Right atrium auricular region (tissue), 2 donors: Measurements from ENCODE around the gene PNRC1. TPM values are rescaled to one million over a fixed set of nuclear protein-coding genes. Genes with fewer than 3 reads are reported as not detected.

Source experiments
- DNase-seq: peaks from one replicate; pipeline ENCODE4 v3.0.0-alpha.2; 2019; ENCODE audit warnings: low spot score
- H3K27ac ChIP-seq, 2 donors: fragments of 200-600 bp; sonication (generic); 1 replicate in 1 of 2; 2 replicates in 1 of 2; pipeline ENCODE4 v1.5.1; 2016 to 2019
- H3K27me3 ChIP-seq, 2 donors: fragments of 200-600 bp; sonication (generic); one replicate each; pipeline versions ENCODE4 v1.5.1 to v1.6.0; 2017 to 2019
- H3K36me3 ChIP-seq: fragments of 200-600 bp; sonication (generic); one replicate; pipeline ENCODE4 v1.5.1; 2016
- H3K4me1 ChIP-seq, 2 donors: fragments of 200-600 bp; sonication (generic); one replicate each; pipeline versions ENCODE4 v1.5.1 to v1.6.0; 2017 to 2019
- H3K4me3 ChIP-seq, 2 donors: fragments of 200-600 bp; sonication (generic); 1 replicate in 1 of 2; 2 replicates in 1 of 2; pipeline ENCODE4 v1.5.1; 2017 to 2019; ENCODE audit warnings: mild to moderate bottlenecking in 1 of 2, moderate library complexity in 1 of 2
- H3K9me3 ChIP-seq, 2 donors: fragments of 200-600 bp; sonication (generic); one replicate each; pipeline ENCODE4 v1.5.1; 2019
- CTCF ChIP-seq, 2 donors: fragments of 200-600 bp; sonication (generic); IDR thresholded peaks; one replicate each; pipeline ENCODE4 v1.5.1; 2019; ENCODE audit warnings: antibody characterized with exemption in 2 of 2
- total RNA-seq, 2 donors: library from RNA; depleted of rRNA; stranded (reverse); fragments of >200 nt; gene quantifications; one replicate each; pipeline ENCODE4 v1.1.0, GENCODE V29; 2016

PNRC1 gene
- total RNA-seq, 2 donors from 2014 or later, result 180 to 201 TPM

GRCh38 chr6:89069536-89070163, 10.9 kb upstream of the PNRC1 start:
- no peaks in the 10 kb centered on the region for H3K9me3 ChIP-seq
- no peak for DNase-seq
- TF ChIP-seq CTCF (IDR thresholded peaks at IDR 0.05), result no peak

DNA sequence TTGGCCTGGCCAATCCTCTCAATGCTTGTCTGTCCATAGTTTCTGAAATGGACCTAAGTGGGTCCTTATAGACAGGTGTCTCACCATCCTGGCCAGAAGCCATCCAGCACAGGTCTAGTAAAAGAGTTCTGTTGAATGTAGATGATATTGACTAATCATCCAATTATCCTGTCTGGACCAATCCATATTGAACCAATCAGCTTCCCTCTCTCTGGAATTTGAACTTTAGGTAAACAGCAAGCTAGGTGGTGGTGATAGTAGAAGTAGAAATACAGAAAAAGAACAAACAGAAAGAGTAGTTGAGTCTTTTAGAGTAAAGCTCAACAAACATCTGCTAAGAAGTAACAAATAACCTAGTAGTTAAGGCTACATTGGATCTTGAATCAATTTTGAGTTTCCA, 9.5 kb upstream of the PNRC1 start:
- no peak overlapping the region for H3K27ac ChIP-seq
- no peaks in the 10 kb centered on the region for H3K9me3 ChIP-seq
- TF ChIP-seq CTCF (IDR thresholded peaks at IDR 0.05), result no peak
- no peak for DNase-seq
- H3K4me3 ChIP-seq, result no peak overlapping the region
- no peaks in the 10 kb centered on the region for H3K27me3 ChIP-seq
- H3K4me1 ChIP-seq, result no peaks in the 10 kb centered on the region
- H3K36me3 ChIP-seq, result no peaks in the 10 kb centered on the region

More at GRCh38 chr6:89069536-89070163, 10.9 kb upstream of the PNRC1 start:
- Histone ChIP-seq H3K27me3 (no peaks in the 10 kb centered on the region), H3K36me3 (no peaks in the 10 kb centered on the region), H3K4me1 (no peaks in the 10 kb centered on the region), H3K4me3 (no peak overlapping the region), H3K27ac (no peak overlapping the region)

- no peaks in the 10 kb centered on the region for H3K4me1 ChIP-seq
- no peaks in the 10 kb centered on the region for H3K27me3 ChIP-seq
- TF ChIP-seq CTCF (IDR thresholded peaks at IDR 0.05), result no peak
- H3K27ac ChIP-seq, result no peak overlapping the region
- H3K9me3 ChIP-seq, result no peaks in the 10 kb centered on the region
- H3K36me3 ChIP-seq, result no peaks in the 10 kb centered on the region
- DNase-seq, result no peak
- no peak overlapping the region for H3K4me3 ChIP-seq
These were observed 7.4 kb upstream of the PNRC1 start for GRCh38 chr6:89073014-89073620.

DNA sequence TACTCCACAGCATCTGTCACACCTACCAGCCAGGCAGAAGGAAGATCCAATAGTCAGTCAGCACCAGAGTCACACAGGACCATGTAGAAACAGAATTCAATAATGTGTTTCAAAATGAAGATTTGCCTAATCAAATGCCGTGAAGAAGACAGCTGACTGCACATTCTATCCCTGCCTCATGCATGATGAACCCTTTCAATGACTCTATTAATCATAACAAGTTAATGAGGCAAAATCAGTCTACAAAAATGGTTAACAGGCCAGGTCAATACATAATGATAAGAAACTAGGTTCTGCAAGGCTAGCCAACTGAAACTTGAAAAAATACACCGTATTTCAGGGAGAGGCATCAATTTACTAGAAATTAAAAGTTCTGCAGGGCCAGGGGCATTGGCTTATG, 6.7 kb upstream of the PNRC1 start:
- H3K27ac ChIP-seq, result no peak overlapping the region
- no peak for TF ChIP-seq CTCF (IDR thresholded peaks at IDR 0.05)
- peaks cover 0 to 3% of the 10 kb centered on the region in 2 donors for H3K4me1 ChIP-seq
- no peaks in the 10 kb centered on the region for H3K9me3 ChIP-seq
- H3K36me3 ChIP-seq, result no peaks in the 10 kb centered on the region
- H3K27me3 ChIP-seq, result no peaks in the 10 kb centered on the region
- H3K4me3 ChIP-seq, result no peak overlapping the region
- no peak for DNase-seq

DNA sequence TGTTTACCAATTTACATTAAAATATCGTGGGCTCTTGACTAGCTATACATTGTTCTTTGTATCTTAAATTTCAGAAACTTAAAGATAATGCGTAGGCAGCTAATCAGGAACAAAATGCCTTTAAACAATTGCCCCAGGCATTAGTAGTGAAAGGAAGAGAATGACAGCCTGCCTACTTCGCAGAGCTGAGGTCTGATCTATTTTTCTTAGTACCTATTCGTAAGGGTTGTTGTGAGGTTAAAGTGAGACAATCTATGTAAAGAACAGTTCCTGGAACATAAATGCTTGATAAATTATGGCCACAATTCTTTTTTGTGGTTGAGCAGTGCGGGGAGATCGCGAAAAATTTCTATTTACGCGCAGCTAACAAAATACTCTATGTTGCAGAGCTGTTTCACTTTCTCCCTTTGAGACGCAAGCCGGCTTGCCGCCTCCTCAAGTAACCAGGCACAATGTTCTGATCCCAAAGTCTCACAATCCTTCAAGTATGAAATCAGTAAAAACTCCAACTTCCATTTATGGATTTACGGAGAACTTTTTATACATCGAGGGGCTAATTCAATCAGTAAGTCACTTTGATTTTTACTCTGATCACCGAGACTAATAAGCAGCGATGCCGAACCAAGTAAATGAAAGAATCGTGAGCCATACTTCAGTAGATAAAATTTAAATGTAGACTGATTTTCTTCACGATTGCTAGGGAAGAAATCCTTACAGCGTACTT, 878 bp upstream of the PNRC1 start:
- DNase-seq, result peak; percentile 77
- Histone ChIP-seq H3K36me3 (peaks cover 15% of the 10 kb centered on the region), H3K4me3 (peak overlapping the region; percentile 99 to 100), H3K4me1 (peaks cover 0 to 25% of the 10 kb centered on the region in 2 donors), H3K9me3 (no peaks in the 10 kb centered on the region), H3K27ac (peak overlapping the region; percentile 100), H3K27me3 (no peaks in the 10 kb centered on the region)
- TF ChIP-seq CTCF (IDR thresholded peaks at IDR 0.05), result no peak
